Lower lobe of right lung (tissue), 2 donors: ENCODE measurements around the gene WDTC1. TPM values are rescaled to one million over a fixed set of nuclear protein-coding genes. Genes with fewer than 3 reads are reported as not detected.

Experiments
- ATAC-seq, 2 donors: fragments of 200-7000 bp; cut with Tn5 transposase; one replicate each; pipeline ENCODE4 v1.9.1; 2020 to 2022; ENCODE audit warnings: mild to moderate bottlenecking in 2 of 2, moderate library complexity in 2 of 2
- DNase-seq: peaks from one replicate; pipeline ENCODE4 v3.0.0-alpha.2; 2020
- H3K27ac ChIP-seq: fragments of 200-600 bp; one replicate; pipeline ENCODE4 v1.8.0; 2022
- H3K27me3 ChIP-seq: fragments of 200-600 bp; one replicate; pipeline ENCODE4 v1.8.0; 2022; ENCODE audit warnings: low read depth
- H3K36me3 ChIP-seq: fragments of 200-600 bp; one replicate; pipeline ENCODE4 v1.8.0; 2022; ENCODE audit warnings: mild to moderate bottlenecking
- H3K4me1 ChIP-seq: fragments of 200-600 bp; one replicate; pipeline ENCODE4 v1.8.0; 2022
- H3K4me3 ChIP-seq: fragments of 200-600 bp; one replicate; pipeline ENCODE4 v1.8.0; 2022; ENCODE audit warnings: mild to moderate bottlenecking
- H3K9me3 ChIP-seq: fragments of 200-600 bp; one replicate; pipeline ENCODE4 v1.8.0; 2022
- CTCF ChIP-seq: fragments of 200-600 bp; IDR thresholded peaks from one replicate; pipeline ENCODE4 v1.8.0; 2022; ENCODE audit warnings: antibody characterized with exemption, mild to moderate bottlenecking
- intact Hi-C: fragments of 100-400 bp; cut with DNase I; formaldehyde crosslinking; loops from one replicate; pipeline ENCODE4 v1.11.0; 2022
- total RNA-seq: library from RNA; stranded (reverse); fragmentation: NEBNext Ultra II Directional; extraction: Animal tissue kit (Norgen Biotek cat#: 25700); gene quantifications from one replicate; pipeline ENCODE4 v1.2.1, GENCODE V29; 2021
- donor health status: DM: no; HTN: yes; CAD: no; lungs with severe emphysema.

Gene WDTC1
- total RNA-seq, 1 donor from 2014 or later, result 45.7 TPM

- TF ChIP-seq CTCF, result no peak
- peaks cover 4% of the 10 kb centered on the region for H3K27me3 ChIP-seq
- H3K36me3 ChIP-seq, result peaks cover 17% of the 10 kb centered on the region
- H3K4me1 ChIP-seq, result no peaks in the 10 kb centered on the region
- ATAC-seq (no peak), DNase-seq (no peak)
- H3K27ac ChIP-seq, result no peak overlapping the region
- intact Hi-C loops, result no loop called here
- no peak overlapping the region for H3K4me3 ChIP-seq
- H3K9me3 ChIP-seq, result no peaks in the 10 kb centered on the region
Measured at GRCh38 chr1:27314737-27315136, 80.3 kb downstream of the WDTC1 start.

- Histone ChIP-seq H3K27ac (no peak overlapping the region), H3K27me3 (peaks cover 4% of the 10 kb centered on the region), H3K4me1 (peaks cover 6% of the 10 kb centered on the region), H3K36me3 (no peaks in the 10 kb centered on the region), H3K9me3 (no peaks in the 10 kb centered on the region), H3K4me3 (no peak overlapping the region)
- no peak for TF ChIP-seq CTCF
- ATAC-seq (no peak), DNase-seq (no peak)
- intact Hi-C loops, result no loop called here
Measured at GRCh38 chr1:27316860-27317259, 82.4 kb downstream of the WDTC1 start.

GRCh38 chr1:27318136-27318535, 83.7 kb downstream of the WDTC1 start:
- no peak for DNase-seq
- Histone ChIP-seq H3K27me3 (peaks cover 4% of the 10 kb centered on the region), H3K4me1 (peaks cover 11% of the 10 kb centered on the region), H3K9me3 (no peaks in the 10 kb centered on the region), H3K27ac (no peak overlapping the region), H3K4me3 (no peak overlapping the region), H3K36me3 (no peaks in the 10 kb centered on the region)
- intact Hi-C loops, result no loop called here
- TF ChIP-seq CTCF, result no peak
- ATAC-seq, result no peak

GRCh38 chr1:27318596-27318995, 84.2 kb downstream of the WDTC1 start:
- H3K4me1 ChIP-seq, result peaks cover 15% of the 10 kb centered on the region
- H3K27me3 ChIP-seq, result peaks cover 4% of the 10 kb centered on the region
- TF ChIP-seq CTCF, result no peak
- intact Hi-C loops, result no loop called here
- H3K4me3 ChIP-seq, result no peak overlapping the region
- H3K9me3 ChIP-seq, result no peaks in the 10 kb centered on the region
- no peak for ATAC-seq
- no peak for DNase-seq
- no peaks in the 10 kb centered on the region for H3K36me3 ChIP-seq
- no peak overlapping the region for H3K27ac ChIP-seq

- DNase-seq (peak; percentile 99), ATAC-seq (peak; percentile 99 to 100)
- Histone ChIP-seq H3K36me3 (peaks cover 28% of the 10 kb centered on the region), H3K27me3 (peaks cover 4% of the 10 kb centered on the region), H3K27ac (peak within 1 kb of the TSS; percentile 92), H3K4me3 (peak within 1 kb of the TSS; percentile 91), H3K9me3 (no peaks in the 10 kb centered on the region), H3K4me1 (peaks cover 22% of the 10 kb centered on the region)
- peak; percentile 29 for TF ChIP-seq CTCF
- intact Hi-C loops, result no loop called here
Measured at GRCh38 chr1:27321813-27322568, 87.6 kb downstream of the WDTC1 start, which contains the start of gene TMEM222. Gene TMEM222, plus strand, starts transcription at chr1:27322163. Its CDS starts 35 bp downstream, at chr1:27322198.
